Activated CD8-positive, alpha-beta memory T cell treated with anti-CD3 and anti-CD28 coated beads, Interleukin-2, amount 50 U/mL, for 48 hours (primary cell): ENCODE results near the gene RAB31.

ENCODE experiments used
- DNase-seq: peaks from one replicate; pipeline ENCODE4 v3.0.0-alpha.2; 2020

The RAB31 gene

DNA sequence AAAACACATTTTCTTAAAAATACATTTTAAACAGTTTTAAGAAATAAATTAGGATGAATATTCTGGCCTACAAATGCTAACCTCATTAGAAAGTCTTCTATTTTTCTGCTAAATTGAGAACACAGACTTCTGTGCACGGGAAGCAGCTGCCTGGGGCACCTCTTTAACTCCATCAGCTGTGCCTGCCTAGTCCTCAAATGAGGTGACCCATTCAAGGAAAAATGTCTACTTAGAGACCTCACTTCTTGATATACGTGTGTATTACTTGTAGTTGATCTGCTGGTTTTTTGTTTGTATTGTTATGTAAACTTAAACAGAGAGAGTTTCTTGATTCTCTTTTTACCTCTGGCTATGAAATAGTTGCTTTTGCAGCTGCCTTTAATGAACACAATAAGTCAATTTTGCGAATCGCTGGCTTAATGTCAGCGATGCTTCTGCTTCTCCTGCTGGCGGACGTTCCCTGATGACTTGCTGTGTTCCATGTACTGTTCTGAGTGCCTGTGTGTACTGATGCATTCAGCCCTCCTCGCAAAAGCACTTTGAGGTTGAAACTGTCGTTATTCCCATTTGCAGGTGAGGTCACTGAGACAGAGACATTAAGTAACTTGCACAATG, 88.9 kb downstream of the RAB31 start:
- DNase-seq: no peak

DNA sequence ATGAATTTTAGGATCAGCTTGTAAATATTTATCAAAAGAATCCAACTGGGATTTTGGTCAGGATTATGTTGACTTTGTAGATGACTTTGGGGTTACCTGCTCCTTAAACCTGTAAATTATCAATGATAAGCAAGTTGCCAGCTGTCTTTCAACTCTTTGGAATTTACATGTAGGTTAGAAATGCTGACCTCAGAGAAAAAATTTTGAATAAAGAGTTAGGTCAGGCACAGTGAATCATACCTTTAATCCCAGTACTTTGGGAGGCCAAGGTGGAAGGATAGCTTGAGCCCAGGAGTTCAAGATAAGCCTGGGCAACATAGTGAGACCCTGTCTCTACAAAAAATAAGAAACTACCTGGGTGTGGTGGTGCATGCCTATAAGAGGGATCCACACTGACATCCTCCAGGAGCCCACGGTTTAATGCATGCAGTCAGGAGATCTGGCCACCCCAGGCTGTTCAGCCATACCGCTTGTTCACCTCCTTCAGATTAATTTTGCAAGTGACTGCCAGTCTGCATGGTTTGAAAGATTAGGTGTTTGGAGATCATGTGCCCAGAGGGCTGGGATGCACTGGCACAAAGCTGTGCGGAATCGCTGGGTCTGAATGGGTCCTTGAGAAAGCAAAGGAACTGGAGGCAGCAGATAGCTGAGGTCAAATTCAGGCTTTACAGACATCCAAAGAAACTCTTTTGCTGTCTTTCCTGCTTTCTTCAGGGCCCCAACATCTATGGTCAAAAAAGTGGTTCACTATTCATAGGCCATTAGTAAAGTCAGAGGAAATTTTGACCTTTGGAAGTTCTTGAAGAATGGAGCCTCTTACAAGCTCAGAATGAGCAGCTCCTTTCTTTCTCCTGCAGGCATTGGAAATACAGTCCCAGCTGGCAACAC, 94.3 kb downstream of the RAB31 start:
- no peak for DNase-seq

DNA sequence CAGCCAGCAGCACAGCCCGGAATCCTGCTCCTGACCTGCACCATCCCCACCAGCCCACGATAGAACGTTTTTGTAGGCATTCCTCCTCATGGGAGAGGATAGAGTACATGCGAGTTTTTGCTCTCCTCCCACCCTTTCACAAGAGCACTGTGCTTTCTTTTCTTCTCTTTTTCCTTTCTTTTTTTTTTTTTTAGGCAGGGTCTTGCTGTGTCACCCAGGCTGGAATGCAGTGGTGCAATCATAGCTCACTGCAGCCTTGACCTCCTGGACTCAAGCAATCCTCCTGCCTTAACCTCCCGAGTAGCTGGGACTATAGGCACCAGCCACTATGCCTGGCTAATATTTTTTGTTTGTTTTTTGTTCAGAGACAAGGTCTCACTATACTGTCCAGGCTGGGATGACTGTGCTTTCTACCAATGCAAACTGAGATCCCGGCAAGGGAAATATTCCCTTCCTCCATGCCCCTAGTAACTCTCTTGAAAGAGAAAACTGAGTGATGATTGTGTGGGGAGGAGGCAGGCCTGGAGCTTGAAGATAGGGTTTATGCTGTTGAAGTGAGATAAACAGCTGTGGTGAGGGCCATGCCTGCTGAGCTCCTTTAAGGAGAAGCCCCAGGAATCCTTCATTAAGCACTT, 95.1 kb downstream of the RAB31 start:
- DNase-seq: no peak

DNA sequence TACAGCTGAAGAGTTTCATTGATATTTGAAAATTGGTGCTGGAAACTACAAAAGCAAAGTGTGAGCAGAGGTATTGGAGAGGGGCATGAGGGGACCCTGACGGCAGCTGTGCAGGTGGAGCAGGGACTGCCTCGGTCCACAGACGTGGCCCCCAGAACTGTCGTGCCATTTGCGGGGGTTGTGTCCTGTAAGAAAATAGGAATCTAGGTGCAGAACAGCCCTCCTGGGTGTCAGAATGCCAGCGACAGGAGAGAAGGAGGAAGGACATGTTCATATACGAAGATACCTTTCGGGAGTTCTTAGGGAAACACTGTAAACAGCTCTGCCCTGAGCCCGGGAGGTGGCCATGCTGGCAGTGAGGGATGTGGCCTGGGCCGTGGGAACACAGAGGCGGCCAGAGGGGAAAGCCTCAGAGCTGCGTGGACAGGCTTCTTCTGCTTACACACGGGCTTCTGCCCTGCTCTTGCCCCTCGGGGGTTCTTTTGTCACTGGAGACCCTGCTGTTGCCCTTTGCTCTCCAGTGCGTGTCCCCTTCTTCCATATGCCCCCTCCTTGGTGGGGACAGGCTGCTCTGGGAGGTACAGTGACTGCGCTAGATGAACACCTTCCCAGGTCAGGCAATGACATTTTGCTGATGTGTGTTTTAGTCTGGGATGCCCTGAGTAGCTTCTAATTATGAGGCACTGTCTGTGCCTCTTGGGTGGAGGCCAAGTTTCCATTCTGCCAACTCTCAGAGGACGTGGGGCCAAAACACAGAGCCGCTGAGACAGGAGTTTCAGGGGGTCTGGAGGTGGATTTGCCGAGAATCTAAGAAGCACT, 95.8 kb downstream of the RAB31 start:
- DNase-seq: no peak

DNA sequence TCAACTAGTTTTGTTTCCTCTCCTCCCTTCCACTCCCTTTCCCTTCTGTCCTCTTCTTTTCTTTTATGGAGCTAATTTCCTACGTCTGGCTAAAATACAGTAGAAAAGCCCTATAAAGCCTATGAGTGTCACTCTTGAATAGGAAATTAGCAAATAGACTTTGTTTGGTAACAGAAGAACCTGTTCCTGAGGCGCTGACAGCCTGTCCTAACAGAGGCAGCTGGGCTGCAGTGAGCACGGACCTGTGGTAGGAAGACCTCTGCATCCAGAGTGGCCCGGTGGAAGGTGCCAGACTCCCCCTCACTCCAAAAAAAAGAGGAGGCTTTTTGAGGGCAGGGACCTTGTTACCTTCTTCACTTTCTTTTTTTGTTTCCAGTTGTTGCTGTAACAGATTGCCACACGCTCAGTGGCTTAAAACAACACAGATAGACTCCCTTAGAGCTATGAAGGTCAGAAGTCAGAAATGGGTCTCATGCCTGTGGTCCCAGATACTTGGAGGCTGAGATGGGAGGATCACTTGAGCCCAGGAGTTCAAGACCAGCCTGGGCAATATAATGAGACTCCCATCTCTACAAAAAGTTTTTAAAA, 96.5 kb downstream of the RAB31 start:
- no peak for DNase-seq

DNA sequence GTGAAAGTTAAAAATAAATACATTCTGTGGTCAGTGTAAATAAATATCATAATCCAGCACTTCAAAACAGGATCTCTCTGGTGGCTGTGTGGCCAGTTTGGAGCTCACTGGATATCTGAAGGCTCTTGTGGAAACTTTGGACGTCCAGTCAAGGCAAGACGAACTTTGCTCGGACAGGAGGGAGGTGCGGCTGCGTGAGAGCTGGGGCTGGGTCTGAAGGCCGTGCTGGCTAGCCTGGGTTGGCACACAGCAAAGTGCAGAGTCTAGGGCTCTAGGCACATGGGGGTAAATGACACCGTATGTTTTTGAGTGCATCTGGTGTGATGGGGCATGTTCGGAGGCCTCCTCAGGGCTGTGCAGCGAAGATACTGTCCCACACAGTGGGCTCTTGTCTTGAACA, 98.8 kb downstream of the RAB31 start:
- DNase-seq: no peak

DNA sequence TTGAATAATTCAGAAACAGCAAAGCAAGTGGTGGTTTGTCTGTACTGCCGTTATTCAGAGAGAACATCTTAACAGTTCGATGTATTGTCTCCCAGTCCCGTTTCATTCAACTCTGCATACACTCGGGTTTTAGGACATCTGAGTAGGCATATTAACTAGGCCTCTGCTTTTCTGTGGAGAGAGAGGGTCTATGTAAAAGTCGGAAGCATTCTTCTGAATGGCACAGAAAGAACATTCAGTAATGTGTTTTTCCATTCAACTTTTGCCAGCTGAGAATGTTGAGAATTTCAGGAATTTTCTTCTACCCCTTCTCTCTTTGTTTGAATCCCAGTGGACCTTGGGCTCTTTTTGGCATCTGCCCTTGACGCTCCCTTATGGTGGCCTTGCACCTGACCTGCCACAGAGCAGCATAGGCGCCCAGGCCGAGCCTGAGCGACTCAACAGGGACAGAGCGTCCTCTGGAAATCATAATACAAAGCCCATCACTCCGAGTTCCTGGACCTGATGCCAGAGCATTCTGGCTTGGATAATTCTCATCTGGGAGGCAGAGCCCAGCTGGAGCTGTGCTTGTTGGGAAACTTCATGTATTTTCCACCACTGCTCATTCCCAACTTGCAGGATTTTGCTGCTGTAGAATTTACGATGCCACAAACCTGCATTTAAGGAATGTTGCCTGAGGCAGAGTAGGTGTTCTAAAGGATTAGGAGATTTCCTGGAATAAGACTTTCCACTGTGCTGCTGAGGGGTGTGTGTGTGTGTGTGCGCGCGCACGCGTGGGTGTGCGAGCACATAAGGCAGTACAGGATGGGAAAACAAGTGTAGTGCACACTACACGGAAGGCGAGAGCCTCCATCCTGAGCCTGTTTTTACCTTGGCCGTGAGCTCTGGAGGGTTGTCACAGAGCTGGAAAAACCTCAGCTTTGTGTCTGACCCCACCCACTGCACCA, 100.5 kb downstream of the RAB31 start:
- DNase-seq: no peak

DNA sequence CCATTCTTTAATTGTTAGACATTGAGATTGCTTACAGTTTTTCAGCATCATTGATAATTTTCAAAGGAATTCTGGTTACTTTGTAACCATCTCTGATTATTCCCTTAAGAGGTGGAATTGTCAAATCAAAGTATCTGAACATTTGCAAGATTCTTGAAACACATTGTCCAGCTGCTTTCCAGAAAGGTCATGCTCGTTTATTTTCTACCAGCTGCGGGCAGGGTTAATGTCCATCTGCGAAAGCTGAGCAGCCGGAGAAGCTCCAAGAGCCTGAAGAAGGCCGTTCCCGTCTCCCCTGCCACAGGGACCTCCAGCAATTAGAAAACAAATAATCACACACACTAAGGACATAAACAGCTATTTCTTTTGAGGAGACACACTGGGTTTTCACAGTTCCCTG, 101.6 kb downstream of the RAB31 start:
- no peak for DNase-seq

DNA sequence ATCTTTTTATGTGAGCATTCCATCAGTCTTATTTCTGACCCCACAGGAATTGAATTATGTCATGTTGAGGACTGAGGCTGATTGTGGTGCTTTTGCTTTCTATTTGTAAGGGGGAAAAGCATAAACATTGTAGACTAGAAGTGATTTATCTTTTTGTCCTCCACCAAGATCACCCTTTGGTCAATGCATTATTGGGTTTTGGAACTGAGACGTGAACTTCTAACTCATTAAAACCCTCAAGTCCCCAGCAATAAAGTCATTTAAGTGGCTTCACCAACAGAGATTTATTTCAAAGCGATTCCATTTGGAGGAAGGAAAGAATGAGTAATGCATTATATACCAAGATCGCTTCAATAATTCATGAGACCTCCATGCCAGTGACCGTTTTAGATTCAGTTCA, 102.2 kb downstream of the RAB31 start:
- no peak for DNase-seq

DNA sequence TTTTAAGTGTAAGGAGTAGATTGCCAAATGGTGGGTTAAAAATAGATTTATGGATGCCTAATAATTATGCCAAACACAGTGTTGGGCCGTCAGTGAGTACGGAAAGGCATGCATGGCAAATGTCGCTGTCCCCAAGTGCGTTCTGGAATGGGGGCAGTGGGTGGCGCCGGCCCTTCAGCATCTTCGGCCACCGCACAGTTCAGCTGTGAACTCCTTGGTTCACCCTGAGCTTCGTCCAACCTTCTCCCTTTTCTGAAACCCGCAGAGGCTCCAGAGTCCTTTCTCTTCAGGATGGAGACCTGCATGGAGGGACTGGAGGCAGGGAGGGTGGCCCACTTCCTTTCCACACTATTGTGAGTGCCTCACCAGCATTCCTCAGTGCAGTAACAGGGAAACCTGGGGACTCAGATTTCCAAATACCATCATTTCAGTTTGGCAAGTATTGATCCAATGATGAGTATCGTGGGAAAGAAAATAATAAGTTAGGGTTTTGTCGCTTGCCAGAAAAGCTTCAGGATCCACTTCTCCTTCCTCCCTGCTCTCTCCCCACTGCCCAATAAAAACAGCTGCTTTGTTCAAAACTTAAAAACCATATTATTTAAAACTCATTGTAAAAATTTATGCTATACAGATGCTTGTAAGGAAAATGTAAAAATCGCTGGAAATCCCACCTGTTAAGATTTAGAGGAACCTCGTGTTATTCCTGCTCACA, 103.0 kb downstream of the RAB31 start:
- DNase-seq: no peak

DNA sequence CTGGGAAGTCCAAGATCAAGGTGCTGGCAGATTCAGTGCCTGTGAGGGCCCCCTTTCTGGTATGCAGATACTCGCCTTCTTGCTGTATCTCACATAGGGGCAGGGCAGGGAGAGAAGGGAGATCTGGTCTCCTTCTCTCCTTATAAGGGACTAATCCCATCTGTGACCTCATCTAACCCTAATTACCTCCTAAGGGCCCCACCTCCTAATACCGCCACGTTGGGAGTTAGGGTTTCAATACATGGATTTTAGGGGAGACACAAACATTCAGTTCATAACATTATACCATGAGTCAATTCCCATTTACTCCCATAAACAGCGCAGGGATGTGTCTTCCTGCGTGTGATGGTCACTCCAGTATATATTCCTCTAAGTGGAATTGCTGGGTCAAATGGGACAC, 103.9 kb downstream of the RAB31 start:
- DNase-seq: no peak

DNA sequence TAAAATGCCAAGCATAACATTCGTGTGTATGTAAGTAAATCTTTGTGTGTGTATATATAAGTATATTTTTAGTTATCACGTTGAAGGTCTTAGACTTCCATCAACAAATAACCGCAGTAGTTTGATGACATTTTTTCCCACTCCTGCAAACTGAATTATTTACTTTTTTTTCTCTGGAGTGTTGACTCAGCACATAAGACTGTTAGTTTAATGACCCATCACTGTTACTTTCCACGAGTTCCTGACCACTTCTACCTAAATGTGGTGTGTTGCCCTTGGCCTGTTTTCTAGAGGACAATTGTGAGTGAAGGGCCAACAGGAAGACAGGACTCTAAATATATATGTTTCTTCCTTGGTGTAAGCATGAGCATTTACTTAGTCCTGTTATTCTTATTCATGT, 106.3 kb downstream of the RAB31 start:
- DNase-seq: no peak

DNA sequence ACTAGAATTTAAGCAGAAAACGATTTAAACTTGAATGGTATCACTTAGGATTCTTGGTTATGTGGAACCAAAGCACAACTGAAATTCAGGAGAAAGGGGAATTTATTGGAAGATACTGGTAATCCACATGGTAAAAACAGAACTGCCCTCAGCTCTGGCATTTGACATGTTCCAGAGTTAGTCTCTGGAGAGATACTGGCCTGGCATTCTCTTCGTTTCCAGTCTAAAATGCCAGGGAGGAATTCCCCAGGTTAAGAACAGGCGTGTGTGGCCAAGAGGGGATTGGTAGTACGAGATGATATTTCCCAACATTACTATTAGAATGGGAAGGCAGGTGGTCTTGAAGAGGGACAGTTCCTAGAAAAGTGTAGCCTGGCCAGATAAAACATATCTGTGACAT, 109.2 kb downstream of the RAB31 start:
- DNase-seq: no peak

DNA sequence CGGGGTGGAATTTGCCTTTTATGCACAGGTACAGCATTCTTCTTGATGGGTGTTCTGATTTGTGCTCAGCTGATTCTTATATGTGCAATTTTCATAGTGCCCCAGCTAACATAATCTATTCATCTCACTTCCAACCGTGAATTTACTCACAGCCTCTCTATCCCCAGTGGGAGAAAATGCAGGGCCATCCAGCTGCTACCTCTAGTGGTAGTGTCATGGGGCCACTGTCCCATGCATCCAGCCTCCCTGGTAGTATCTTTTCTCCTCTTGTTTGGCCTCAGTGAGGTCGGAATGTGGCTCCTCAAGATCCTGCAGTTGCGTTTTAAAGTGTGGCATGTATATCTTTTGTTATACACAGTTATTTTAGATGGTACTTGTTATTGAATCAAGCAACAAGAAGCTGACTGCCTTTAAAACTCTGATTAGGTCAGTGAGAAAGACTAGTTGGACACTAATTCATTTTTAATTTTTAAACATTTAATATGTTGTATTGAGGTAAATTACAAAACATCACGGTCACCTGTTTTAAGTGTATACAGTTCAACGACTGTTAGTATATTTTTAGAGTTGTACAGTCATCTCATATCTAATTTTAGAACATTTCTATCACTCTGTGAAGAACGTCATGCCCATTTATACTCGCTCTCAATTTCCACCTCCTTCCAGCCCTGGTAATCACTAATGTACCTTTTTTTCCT, 109.8 kb downstream of the RAB31 start:
- DNase-seq: no peak

DNA sequence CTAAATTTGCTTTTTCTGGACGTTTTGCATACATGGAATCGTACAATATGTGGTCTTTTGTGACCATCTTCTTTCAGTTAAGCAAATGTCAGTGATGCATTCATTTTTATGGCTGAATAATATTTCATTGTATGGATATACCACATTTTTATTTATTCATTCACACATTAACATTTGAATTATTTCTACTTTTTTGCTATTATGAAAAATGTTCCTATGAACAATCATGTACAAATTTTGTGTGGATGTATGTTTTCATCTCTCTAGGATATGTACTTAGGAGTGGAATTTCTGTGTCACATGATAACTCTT, 110.3 kb downstream of the RAB31 start:
- DNase-seq: no peak

DNA sequence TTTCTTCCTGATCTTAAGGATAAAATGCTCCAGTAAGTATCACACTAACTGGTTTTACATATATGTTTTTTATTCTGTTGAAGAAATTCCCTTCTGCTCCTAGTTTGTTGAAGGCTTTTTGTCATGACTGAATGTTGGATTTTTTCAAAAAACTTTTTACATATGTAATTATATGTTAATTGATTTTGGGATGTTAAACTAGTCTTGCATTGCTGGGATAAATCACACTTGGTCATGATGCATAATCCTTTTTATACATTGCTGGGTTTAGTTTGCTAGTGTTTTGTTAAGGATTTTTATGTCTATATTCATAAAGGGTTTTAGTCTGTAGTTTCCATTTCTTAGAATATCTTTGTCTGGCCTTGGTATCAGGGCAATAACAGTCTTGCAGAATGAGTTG, 112.0 kb downstream of the RAB31 start:
- no peak for DNase-seq

DNA sequence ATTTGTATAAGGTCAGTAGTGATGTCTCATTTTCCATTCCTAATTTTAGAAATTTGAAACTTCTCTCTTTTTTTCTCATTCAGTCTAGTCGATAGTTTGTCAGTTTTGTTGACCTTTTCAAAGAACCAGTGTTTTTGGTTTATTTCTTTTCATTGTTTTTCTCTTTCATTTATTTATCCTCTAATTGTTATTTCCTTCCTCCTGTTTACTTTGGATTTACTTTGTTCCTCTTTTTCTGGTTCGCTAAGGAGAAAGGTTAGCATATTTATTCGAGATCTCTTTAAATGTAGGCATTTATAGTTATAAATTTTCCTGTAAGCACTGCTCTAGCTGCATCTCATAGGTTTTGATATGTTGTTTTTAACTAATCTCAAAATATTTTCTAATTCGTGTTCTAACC, 112.6 kb downstream of the RAB31 start:
- no peak for DNase-seq

DNA sequence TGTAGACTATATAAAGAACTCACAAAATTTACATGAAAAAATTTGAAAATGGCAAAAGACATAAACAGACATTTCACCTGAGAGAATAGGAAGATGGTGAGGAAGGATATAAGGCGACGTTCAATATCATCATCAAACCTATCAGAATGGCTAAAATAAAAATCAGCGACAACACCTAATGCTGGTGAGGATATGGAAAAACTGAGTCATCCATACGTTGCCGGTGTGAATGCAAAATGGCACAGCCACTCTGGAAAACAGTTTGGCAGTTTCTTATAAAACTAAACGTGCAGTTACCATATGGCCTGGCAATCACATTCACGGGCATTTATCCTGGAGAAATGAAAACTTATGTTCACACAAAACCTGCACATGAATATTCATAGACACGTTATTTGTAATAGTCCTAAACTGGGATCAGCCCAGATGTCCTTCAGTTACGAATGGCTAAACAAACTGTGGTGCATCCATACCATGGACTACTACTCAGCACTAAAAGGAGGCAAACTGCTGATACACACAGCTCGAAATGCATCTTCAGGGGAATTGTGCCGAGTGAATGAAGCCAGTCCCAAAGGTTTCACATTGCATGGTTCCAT, 114.6 kb downstream of the RAB31 start:
- DNase-seq: no peak

DNA sequence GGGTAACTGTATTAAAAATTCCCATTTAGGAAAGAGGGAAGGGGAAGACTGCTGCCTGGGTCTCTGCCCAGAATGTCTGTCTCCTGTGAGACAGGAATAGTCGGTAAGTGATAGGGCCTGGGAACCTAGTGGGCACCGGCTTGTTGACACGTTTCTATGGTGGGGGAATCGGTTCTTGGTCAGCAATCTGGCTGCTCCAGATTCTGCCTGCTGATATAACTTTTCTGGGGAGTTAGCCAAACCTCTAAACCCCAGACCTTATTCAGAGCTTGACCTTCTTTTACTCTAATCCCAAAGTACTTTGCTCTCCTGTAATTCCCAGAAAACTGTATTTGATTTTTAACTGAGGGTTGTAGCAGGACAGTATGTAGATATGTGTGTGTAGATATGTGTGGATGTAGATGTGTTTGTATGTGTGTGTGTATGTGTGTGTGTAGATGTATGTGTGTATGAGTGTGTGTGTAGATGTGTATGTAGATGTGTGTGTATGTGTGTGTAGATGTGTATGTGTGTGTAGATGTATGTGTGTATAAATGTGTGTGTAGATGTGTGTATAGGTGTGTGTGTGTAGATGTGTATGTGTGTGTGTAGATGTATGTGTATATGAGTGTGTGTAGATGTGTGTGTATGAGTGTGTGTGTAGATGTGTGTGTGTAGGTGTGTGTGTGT, 115.8 kb downstream of the RAB31 start:
- DNase-seq: no peak

DNA sequence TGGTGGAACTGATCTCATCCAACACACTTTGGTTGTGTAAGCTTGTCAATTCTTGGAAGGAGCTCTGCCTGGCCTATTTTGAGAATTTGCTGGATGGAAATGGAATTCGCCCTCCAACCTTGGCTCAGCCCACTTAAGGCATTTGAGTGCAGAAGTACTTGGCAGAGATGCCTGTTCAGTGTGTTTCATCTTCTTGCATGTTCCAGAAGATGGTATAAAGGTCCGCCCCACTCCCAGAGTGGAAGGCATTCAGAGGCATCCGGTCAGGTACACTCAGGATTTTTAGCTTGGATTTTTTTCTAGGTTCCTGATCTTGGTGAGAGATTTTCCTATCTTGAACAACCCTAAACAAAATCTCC, 116.4 kb downstream of the RAB31 start:
- DNase-seq: no peak
